K562 (cell line): ENCODE results near the gene TLDC2. TPM values are rescaled to one million over a fixed set of nuclear protein-coding genes. Genes with fewer than 3 reads are reported as not detected.

Experiments
- ARID1B ChIP-seq: fragments of 450-650 bp; IDR thresholded peaks from 2 replicates; pipeline ENCODE4 v1.6.1; 2016; ENCODE audit warnings: antibody characterized with exemption, mild to moderate bottlenecking, inconsistent platforms
- ELF4 ChIP-seq: fragments of 450-650 bp; formaldehyde crosslinking; IDR thresholded peaks from 2 replicates; pipeline ENCODE4 v1.4.0; 2022; ENCODE audit warnings: missing genetic modification characterization
- EP300 ChIP-seq: IDR thresholded peaks from 2 replicates; pipeline ENCODE4 v1.6.1; 2012; ENCODE audit warnings: low read length, improper control_type of control experiment
- FUS ChIP-seq: fragments of 200-400 bp; formaldehyde crosslinking; optimal IDR thresholded peaks from 2 replicates; pipeline ENCODE3; 2017; ENCODE audit warnings: low read depth, low read length
- MAFG ChIP-seq: fragments of 450-650 bp; conservative IDR thresholded peaks from 2 replicates; pipeline ENCODE4 v1.6.1; 2016; ENCODE audit warnings: missing genetic modification characterization, missing compliant biosample characterization
- NCOR1 ChIP-seq: fragments of 450-650 bp; IDR thresholded peaks from 2 replicates; pipeline ENCODE4 v1.6.1; 2016; ENCODE audit warnings: mild to moderate bottlenecking, moderate library complexity
- NR4A1 ChIP-seq, 2 experiments: fragments of 250-450 bp in 1 of 2; fragments of 450-650 bp in 1 of 2; sonication (Bioruptor Pico) in 1 of 2; IDR thresholded peaks; 2 replicates each; pipeline versions ENCODE4 v1.4.0 to v1.6.1; 2016 to 2020; ENCODE audit warnings: mild to moderate bottlenecking in 2 of 2, missing compliant biosample characterization in 1 of 2, missing genetic modification characterization in 1 of 2, moderate library complexity in 1 of 2
- THRB ChIP-seq: fragments of 450-650 bp; formaldehyde crosslinking; conservative IDR thresholded peaks from 2 replicates; pipeline ENCODE4 v1.4.0; 2022; ENCODE audit warnings: mild to moderate bottlenecking, missing genetic modification characterization
- U2AF2 ChIP-seq: fragments of 200-400 bp; formaldehyde crosslinking; optimal IDR thresholded peaks from 2 replicates; pipeline ENCODE3; 2017; ENCODE audit warnings: low read depth, mild to moderate bottlenecking, low read length
- ZEB2 ChIP-seq: fragments of 450-650 bp; IDR thresholded peaks from 2 replicates; pipeline ENCODE4 v1.6.1; 2016
- ZNF282 ChIP-seq: sonication (generic); formaldehyde crosslinking; IDR thresholded peaks from 2 replicates; pipeline ENCODE4 v1.8.1; 2023; ENCODE audit warnings: missing genetic modification reagents
- ZNF436 ChIP-seq: fragments of 250-450, 450-650 bp; sonication (Bioruptor Pico); formaldehyde crosslinking; IDR thresholded peaks from 2 replicates; pipeline ENCODE4 v1.7.0; 2020; ENCODE audit warnings: mild to moderate bottlenecking
- ZNF507 ChIP-seq: conservative IDR thresholded peaks from 2 replicates; pipeline ENCODE4 v1.6.1; 2017; ENCODE audit warnings: missing genetic modification characterization, missing compliant biosample characterization
- ZNF655 ChIP-seq: fragments of 250-450 bp; sonication (Bioruptor Pico); IDR thresholded peaks from 2 replicates; pipeline ENCODE4 v1.5.0; 2021
- polyA plus RNA-seq, 8 experiments: library from polyadenylated mRNA; depleted of rRNA in 4 of 8; stranded (reverse) in 5 of 8; unstranded in 3 of 8; fragments of >200 nt; fragmentation: Nextera tagmentation in 2 of 8; fragmentation: Illumina TruSeq in 1 of 8; extraction: Ambion mirVana in 2 of 8; extraction: Trizol in 1 of 8; gene quantifications; 2 replicates each; pipeline versions ENCODE4 v1.2.1 to v1.2.3, GENCODE V29; 2011 to 2014; ENCODE audit warnings: inconsistent platforms in 1 of 8, missing spikeins in 1 of 8
- total RNA-seq, 7 experiments: library from RNA; depleted of rRNA in 6 of 7; stranded (reverse); fragments of >200 nt in 6 of 7; fragmentation: Illumina TruSeq in 2 of 7; extraction: Trizol in 2 of 7; gene quantifications; 2 replicates each; pipeline versions ENCODE4 v1.2.1 to v1.2.3, GENCODE V29; 2011 to 2021; ENCODE audit warnings: low replicate concordance in 1 of 7
- TF ChIP-seq, protein P1 (sequence below): fragments of 250-450 bp; sonication (Bioruptor Pico); IDR thresholded peaks from 2 replicates; pipeline ENCODE4 v1.8.0; 2022; ENCODE audit warnings: inconsistent platforms

Gene TLDC2
- total and polyA plus RNA-seq, 9 of the 15 experiments (the other 6 are each of a cell fraction or from before 2014, with no cell fraction given) = not detected

GRCh38 chr20:36924167-36925045 lies 48.5 kb downstream of the TLDC2 start (continued):
- TF ChIP-seq ZNF507 (tag) (no peak), ZNF282 (CRISPR knock-in tag) (no peak), ARID1B (peak; percentile 84), FUS (no peak), NR4A1 (CRISPR knock-in tag; IDR thresholded peaks at IDR 0.05) (no peak), NR4A1 (tag; IDR thresholded peaks at IDR 0.05) (no peak), EP300 (peak; percentile 37; the same call in 1 of the 2 replicates), NCOR1 (peak; percentile 52), U2AF2 (no peak), ELF4 (CRISPR knock-in tag) (peak; percentile 86), ZNF655 (CRISPR knock-in tag) (no peak), ZNF436 (no peak), THRB (CRISPR knock-in tag) (peak; percentile 75; the same call in 1 of the 2 replicates), ZEB2 (peak; percentile 78), MAFG (tag) (peak; percentile 75)
- TF ChIP-seq, protein P1, sequence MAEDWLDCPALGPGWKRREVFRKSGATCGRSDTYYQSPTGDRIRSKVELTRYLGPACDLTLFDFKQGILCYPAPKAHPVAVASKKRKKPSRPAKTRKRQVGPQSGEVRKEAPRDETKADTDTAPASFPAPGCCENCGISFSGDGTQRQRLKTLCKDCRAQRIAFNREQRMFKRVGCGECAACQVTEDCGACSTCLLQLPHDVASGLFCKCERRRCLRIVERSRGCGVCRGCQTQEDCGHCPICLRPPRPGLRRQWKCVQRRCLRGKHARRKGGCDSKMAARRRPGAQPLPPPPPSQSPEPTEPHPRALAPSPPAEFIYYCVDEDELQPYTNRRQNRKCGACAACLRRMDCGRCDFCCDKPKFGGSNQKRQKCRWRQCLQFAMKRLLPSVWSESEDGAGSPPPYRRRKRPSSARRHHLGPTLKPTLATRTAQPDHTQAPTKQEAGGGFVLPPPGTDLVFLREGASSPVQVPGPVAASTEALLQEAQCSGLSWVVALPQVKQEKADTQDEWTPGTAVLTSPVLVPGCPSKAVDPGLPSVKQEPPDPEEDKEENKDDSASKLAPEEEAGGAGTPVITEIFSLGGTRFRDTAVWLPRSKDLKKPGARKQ (CRISPR knock-in tag) = no peak
- TF ChIP-seq, all 486 proteins: peak for 91
